ENCODE results near the gene AMOT. TPM values are rescaled to one million over a fixed set of nuclear protein-coding genes. Genes with fewer than 3 reads are reported as not detected.

AMOT gene
- total and polyA plus RNA-seq, 2 of the 4 experiments (the other 2 are of a cell fraction) = 4.7 to 9.1 TPM

- Histone ChIP-seq H4K5ac (ENCODE audit: low read depth, low read length) (no peak overlapping the region), H2BK120ac (ENCODE audit: low read depth, low read length) (no peak overlapping the region), H3K4ac (ENCODE audit: low read depth, low read length) (no peak overlapping the region), H3K9me3 (ENCODE audit: control insufficient read depth, insufficient read depth, low read length) (no peaks in the 10 kb centered on the region), H3K4me2 (ENCODE audit: low read depth, low read length) (no peak overlapping the region), H3K4me1 (ENCODE audit: control insufficient read depth, insufficient read depth, low read length) (peaks cover 6% of the 10 kb centered on the region), H2AFZ (replicated peaks; ENCODE audit: low read length, poor library complexity) (no peak overlapping the region), H3K79me1 (ENCODE audit: low read depth in 1 of 2, low read length in 2 of 2) (no peaks in the 10 kb centered on the region), H2BK20ac (ENCODE audit: low read depth, low read length) (no peak overlapping the region), H3K14ac (replicated peaks; ENCODE audit: low read depth, low read length) (no peak overlapping the region), H2AK5ac (ENCODE audit: low read depth, low read length) (no peak overlapping the region), H3K4me3 (ENCODE audit: insufficient read depth, low read depth, low read length) (no peak overlapping the region), H4K8ac (ENCODE audit: low read depth in 2 of 2, low read length in 2 of 2) (no peak overlapping the region), H3K9ac (ENCODE audit: low read depth, low read length) (no peak overlapping the region), H3K23ac (ENCODE audit: low read depth, low read length) (no peak overlapping the region), H3K9me1 (ENCODE audit: insufficient read depth, low read length) (peaks cover 5% of the 10 kb centered on the region; the same call in 1 of the 2 replicates), H3K18ac (ENCODE audit: low read depth, low read length) (no peak overlapping the region), H4K91ac (ENCODE audit: insufficient read depth, low read depth, low read length) (no peak overlapping the region), H2AK9ac (replicated peaks; ENCODE audit: low read depth, low read length, poor library complexity) (no peak overlapping the region), H2BK5ac (ENCODE audit: low read depth, low read length, poor library complexity, severe bottlenecking) (no peak overlapping the region), H4K20me1 (ENCODE audit: insufficient read depth, low read length) (peaks cover 5% of the 10 kb centered on the region; the same call in 1 of the 2 replicates), H3K56ac (ENCODE audit: extremely low read depth, insufficient read depth, low read length) (no peak overlapping the region), H3K27me3 (ENCODE audit: control insufficient read depth, insufficient read depth, low read length) (peaks cover 7% of the 10 kb centered on the region; the same call in 1 of the 2 replicates), H3K27ac (ENCODE audit: insufficient read depth, low read length) (no peak overlapping the region), H3K36me3 (ENCODE audit: control insufficient read depth, insufficient read depth, low read length) (no peaks in the 10 kb centered on the region), H2BK15ac (ENCODE audit: low read depth, low read length) (no peak overlapping the region)
- intact Hi-C loops (cut with micrococcal nuclease) = no loop called here
- in situ Hi-C loops (cut with MboI; ENCODE audit: low sequenced_read_pairs) = no loop called here
- ATAC-seq (ENCODE audit: low read depth) = no peak
- dilution Hi-C loops (cut with HindIII; ENCODE audit: low sequenced_read_pairs, unreplicated experiment) = no loop called here
- BruUV-seq (replicated peaks) = no TSS peak
- DNase-seq = no peak
- no CpG with 5 or more reads among the region's 3 CpGs for WGBS, 2 experiments (ENCODE audit: extremely low coverage in 2 of 2, insufficient read length in 1 of 2)
- ChIA-PET POLR2A (ENCODE audit: unreplicated experiment) (no interaction called here), CTCF (no interaction called here)
- TF ChIP-seq MAZ (IDR thresholded peaks at IDR 0.05; ENCODE audit: borderline replicate concordance, low read depth, low read length) = no peak
- no peak for TF ChIP-seq CEBPB (IDR thresholded peaks at IDR 0.05; ENCODE audit: low read depth, low read length)
- no peak for TF ChIP-seq POLR2A (IDR thresholded peaks at IDR 0.05; ENCODE audit: low read depth, low read length)
- no peak for TF ChIP-seq MAFK (IDR thresholded peaks at IDR 0.05; ENCODE audit: low read depth, low read length)
- TF ChIP-seq RCOR1 (IDR thresholded peaks at IDR 0.05; ENCODE audit: insufficient replicate concordance, low read length) = no peak
- no peak for TF ChIP-seq CTCF (conservative IDR thresholded peaks at IDR 0.05; ENCODE audit: low read depth, low read length)
- no peak for TF ChIP-seq ELK1 (IDR thresholded peaks at IDR 0.05; ENCODE audit: borderline replicate concordance, low read depth, low read length)
- TF ChIP-seq CHD1 (IDR thresholded peaks at IDR 0.05; ENCODE audit: low read depth, low read length) = no peak
- no peak for TF ChIP-seq NFE2L2 (IDR thresholded peaks at IDR 0.05; ENCODE audit: low read depth, low read length)
These were observed 20.0 kb downstream of the AMOT start for GRCh38 chrX:112820364-112821268.
